ENCODE results near the gene FAM78A. TPM values are rescaled to one million over a fixed set of nuclear protein-coding genes. Genes with fewer than 3 reads are reported as not detected.

The FAM78A gene
- total RNA-seq, 1 experiment from 2014 or later = 0.07 TPM

DNA sequence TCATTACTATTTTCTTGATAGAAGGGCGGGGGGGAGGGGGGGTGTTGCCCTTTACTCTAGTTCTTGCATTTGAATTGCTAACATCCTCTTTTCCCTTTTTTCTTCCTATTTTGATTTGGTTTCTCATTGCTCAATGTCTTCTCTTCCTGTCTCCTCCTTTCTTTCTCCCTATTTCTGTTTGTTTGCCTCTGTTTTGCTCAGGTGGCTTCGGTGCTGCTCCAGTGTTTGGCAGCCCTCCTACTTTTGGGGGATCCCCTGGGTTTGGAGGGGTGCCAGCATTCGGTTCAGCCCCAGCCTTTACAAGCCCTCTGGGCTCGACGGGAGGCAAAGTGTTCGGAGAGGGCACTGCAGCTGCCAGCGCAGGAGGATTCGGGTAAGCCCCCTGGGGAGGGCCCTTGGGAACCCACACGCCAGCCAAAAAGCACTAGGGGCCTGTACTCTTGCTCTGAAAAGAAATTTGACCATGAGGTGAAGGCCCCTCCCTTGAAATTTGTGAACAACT, 48.3 kb downstream of the FAM78A start:
- H3K27ac ChIP-seq (ENCODE audit: low read length) = no peak overlapping the region
- no peaks in the 10 kb centered on the region for H3K4me1 ChIP-seq (ENCODE audit: insufficient read depth, low read length)
- H3K27me3 ChIP-seq (ENCODE audit: low read length) = no peaks in the 10 kb centered on the region
- 0 out of 2 replicates have a peak, but pooled peaks cover 7% of the 10 kb centered on the region for H3K36me3 ChIP-seq (ENCODE audit: low read depth, low read length)
- no peak overlapping the region for H3K4me2 ChIP-seq (ENCODE audit: low read length)
- no peak overlapping the region for H2AFZ ChIP-seq (ENCODE audit: low read length)
- H4K20me1 ChIP-seq (ENCODE audit: low read length) = no peaks in the 10 kb centered on the region
- H3F3A ChIP-seq (ENCODE audit: low read length, unreplicated experiment) = no peaks in the 10 kb centered on the region
- no peaks in the 10 kb centered on the region for H3K79me2 ChIP-seq (ENCODE audit: low read length)
- CTCF ChIA-PET = no interaction called here
- TF ChIP-seq, protein P1, sequence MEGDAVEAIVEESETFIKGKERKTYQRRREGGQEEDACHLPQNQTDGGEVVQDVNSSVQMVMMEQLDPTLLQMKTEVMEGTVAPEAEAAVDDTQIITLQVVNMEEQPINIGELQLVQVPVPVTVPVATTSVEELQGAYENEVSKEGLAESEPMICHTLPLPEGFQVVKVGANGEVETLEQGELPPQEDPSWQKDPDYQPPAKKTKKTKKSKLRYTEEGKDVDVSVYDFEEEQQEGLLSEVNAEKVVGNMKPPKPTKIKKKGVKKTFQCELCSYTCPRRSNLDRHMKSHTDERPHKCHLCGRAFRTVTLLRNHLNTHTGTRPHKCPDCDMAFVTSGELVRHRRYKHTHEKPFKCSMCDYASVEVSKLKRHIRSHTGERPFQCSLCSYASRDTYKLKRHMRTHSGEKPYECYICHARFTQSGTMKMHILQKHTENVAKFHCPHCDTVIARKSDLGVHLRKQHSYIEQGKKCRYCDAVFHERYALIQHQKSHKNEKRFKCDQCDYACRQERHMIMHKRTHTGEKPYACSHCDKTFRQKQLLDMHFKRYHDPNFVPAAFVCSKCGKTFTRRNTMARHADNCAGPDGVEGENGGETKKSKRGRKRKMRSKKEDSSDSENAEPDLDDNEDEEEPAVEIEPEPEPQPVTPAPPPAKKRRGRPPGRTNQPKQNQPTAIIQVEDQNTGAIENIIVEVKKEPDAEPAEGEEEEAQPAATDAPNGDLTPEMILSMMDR (conservative IDR thresholded peaks at IDR 0.05; ENCODE audit: low read depth, low read length) = no peak
- TF ChIP-seq EZH2 (IDR thresholded peaks at IDR 0.05; ENCODE audit: low read length, unreplicated experiment) (no peak), EZH2phosphoT487 (IDR thresholded peaks at IDR 0.05; ENCODE audit: borderline replicate concordance, low read length) (no peak)
- POLR2A ChIA-PET (ENCODE audit: unreplicated experiment) = no interaction called here
- intact Hi-C loops (cut with micrococcal nuclease) = no loop called here
- H3K4me3 ChIP-seq (ENCODE audit: low read length) = no peak overlapping the region
- H3K9ac ChIP-seq (ENCODE audit: low read length) = no peak overlapping the region
- H3K9me3 ChIP-seq (ENCODE audit: low read length) = no peaks in the 10 kb centered on the region
- ATAC-seq (no peak), DNase-seq (no peak)
- no TSS peak for BruUV-seq (replicated peaks)
- H3K9me2 ChIP-seq (replicated peaks; ENCODE audit: low read length) = no peaks in the 10 kb centered on the region

DNA sequence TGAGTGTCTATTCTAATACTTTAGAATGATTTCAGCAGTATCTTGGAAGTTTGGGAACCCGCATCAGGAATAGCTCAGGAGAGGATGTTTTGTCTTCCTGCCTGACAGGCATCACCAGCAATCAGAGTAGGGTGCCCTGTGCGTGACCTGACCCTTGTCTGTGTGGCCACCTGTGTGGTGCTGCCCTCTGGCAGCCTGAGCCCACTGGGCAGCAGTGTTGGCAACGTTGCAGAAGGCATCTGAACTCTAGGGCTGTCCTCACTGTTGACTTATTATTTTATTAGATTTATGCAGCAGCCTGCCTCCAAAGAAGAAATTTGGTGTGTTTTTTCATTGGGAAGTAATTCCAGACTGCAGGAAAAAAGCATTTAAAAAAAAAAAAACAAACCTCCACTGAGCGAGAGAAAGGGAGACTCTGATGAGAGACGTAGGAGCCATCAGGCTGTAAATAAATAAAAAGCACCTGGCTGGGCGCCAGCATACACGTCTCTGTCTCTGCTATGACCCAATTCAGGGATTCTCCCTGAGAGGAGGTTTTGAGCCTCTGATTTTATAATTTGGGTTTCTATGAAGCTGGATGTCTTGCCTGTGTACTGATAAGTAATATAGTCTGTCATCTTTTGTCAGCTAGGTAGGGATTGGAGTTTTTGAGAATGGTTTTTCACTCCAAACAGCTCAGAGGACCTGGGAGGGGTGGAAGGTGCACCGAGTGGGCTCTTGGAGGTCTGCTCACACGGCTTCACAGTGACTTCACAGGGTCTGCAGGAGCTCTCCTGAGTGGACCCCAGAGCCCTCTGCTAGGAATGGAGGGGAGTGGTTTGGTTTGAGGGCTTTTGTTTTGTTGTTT, 49.0 kb downstream of the FAM78A start:
- no peaks in the 10 kb centered on the region for H3K79me2 ChIP-seq (ENCODE audit: low read length)
- H3K36me3 ChIP-seq (ENCODE audit: low read depth, low read length) = 0 out of 2 replicates have a peak, but pooled peaks cover 7% of the 10 kb centered on the region
- H3K9me3 ChIP-seq (ENCODE audit: low read length) = no peaks in the 10 kb centered on the region
- no peaks in the 10 kb centered on the region for H3K27me3 ChIP-seq (ENCODE audit: low read length)
- ChIA-PET CTCF (no interaction called here), POLR2A (ENCODE audit: unreplicated experiment) (no interaction called here)
- no peak overlapping the region for H3K9ac ChIP-seq (ENCODE audit: low read length)
- H3K9me2 ChIP-seq (replicated peaks; ENCODE audit: low read length) = no peaks in the 10 kb centered on the region
- no TSS peak for BruUV-seq (replicated peaks)
- no peaks in the 10 kb centered on the region for H4K20me1 ChIP-seq (ENCODE audit: low read length)
- H3K4me3 ChIP-seq (ENCODE audit: low read length) = no peak overlapping the region
- H3K4me1 ChIP-seq (ENCODE audit: insufficient read depth, low read length) = no peaks in the 10 kb centered on the region
- no peak for ATAC-seq
- no peaks in the 10 kb centered on the region for H3F3A ChIP-seq (ENCODE audit: low read length, unreplicated experiment)
- no peak for DNase-seq
- H2AFZ ChIP-seq (ENCODE audit: low read length) = no peak overlapping the region
- TF ChIP-seq, protein P1 (conservative IDR thresholded peaks at IDR 0.05; ENCODE audit: low read depth, low read length) = no peak
- TF ChIP-seq EZH2phosphoT487 (IDR thresholded peaks at IDR 0.05; ENCODE audit: borderline replicate concordance, low read length) = no peak
- no peak for TF ChIP-seq EZH2 (IDR thresholded peaks at IDR 0.05; ENCODE audit: low read length, unreplicated experiment)
- H3K4me2 ChIP-seq (ENCODE audit: low read length) = no peak overlapping the region
- intact Hi-C loops (cut with micrococcal nuclease) = no loop called here
- H3K27ac ChIP-seq (ENCODE audit: low read length) = no peak overlapping the region

DNA sequence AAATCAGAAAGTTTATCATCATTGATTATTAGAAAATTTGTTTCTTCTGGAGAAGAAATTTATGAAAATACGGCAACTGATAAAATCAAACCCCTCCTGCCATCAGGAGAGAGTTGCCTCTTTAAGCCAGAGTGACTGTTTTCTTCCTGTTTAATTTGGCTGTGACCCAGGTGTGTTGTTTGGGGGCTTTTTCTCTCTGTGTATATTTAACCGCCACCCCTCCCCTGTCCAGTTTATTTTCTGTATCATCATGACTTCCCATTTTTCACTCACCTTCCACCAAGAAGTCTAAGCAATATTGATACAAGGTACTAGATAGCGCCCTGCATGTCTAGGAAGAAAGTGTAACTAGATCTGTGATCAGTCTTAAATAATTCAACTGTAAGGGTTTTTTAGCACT, 50.1 kb downstream of the FAM78A start:
- Histone ChIP-seq H3K9me2 (replicated peaks; ENCODE audit: low read length) (no peaks in the 10 kb centered on the region), H3F3A (ENCODE audit: low read length, unreplicated experiment) (no peaks in the 10 kb centered on the region), H3K4me1 (ENCODE audit: insufficient read depth, low read length) (no peaks in the 10 kb centered on the region), H2AFZ (ENCODE audit: low read length) (no peak overlapping the region), H3K9ac (ENCODE audit: low read length) (no peak overlapping the region), H3K9me3 (ENCODE audit: low read length) (no peaks in the 10 kb centered on the region), H3K4me2 (ENCODE audit: low read length) (no peak overlapping the region), H3K36me3 (ENCODE audit: low read depth, low read length) (no peaks in the 10 kb centered on the region), H3K79me2 (ENCODE audit: low read length) (no peaks in the 10 kb centered on the region), H4K20me1 (ENCODE audit: low read length) (no peaks in the 10 kb centered on the region), H3K27me3 (ENCODE audit: low read length) (no peaks in the 10 kb centered on the region), H3K27ac (ENCODE audit: low read length) (no peak overlapping the region), H3K4me3 (ENCODE audit: low read length) (no peak overlapping the region)
- ChIA-PET POLR2A (ENCODE audit: unreplicated experiment) (no interaction called here), CTCF (no interaction called here)
- TF ChIP-seq EZH2 (IDR thresholded peaks at IDR 0.05; ENCODE audit: low read length, unreplicated experiment) = no peak
- TF ChIP-seq EZH2phosphoT487 (IDR thresholded peaks at IDR 0.05; ENCODE audit: borderline replicate concordance, low read length) = no peak
- TF ChIP-seq, protein P1 (conservative IDR thresholded peaks at IDR 0.05; ENCODE audit: low read depth, low read length) = no peak
- ATAC-seq (no peak), DNase-seq (no peak)
- BruUV-seq (replicated peaks) = no TSS peak
- intact Hi-C loops (cut with micrococcal nuclease) = no loop called here
